H9 (cell line): ENCODE data around the gene ABCF2. TPM values are rescaled to one million over a fixed set of nuclear protein-coding genes. Genes with fewer than 3 reads are reported as not detected.
A peak's percentile ranks its signal among the peaks of the same experiment; 100 is the strongest.

Experiments
- DNase-seq: peaks from one replicate; pipeline ENCODE4 v3.0.0-alpha.2; 2017
- H2AFZ ChIP-seq: one replicate; pipeline ENCODE4 v1.6.1; 2013; ENCODE audit warnings: mild to moderate bottlenecking, low read length, control low read depth, moderate library complexity
- H2AK5ac ChIP-seq: 2 replicates; pipeline ENCODE4 v1.6.1; 2013; ENCODE audit warnings: low read length, control low read depth, mixed read lengths; ENCODE audit not compliant: insufficient read length
- H2BK120ac ChIP-seq: one replicate; pipeline ENCODE4 v1.6.1; 2013; ENCODE audit warnings: low read depth, mild to moderate bottlenecking, low read length, control low read depth, inconsistent platforms; ENCODE audit not compliant: poor library complexity, severe bottlenecking
- H2BK12ac ChIP-seq: 2 replicates; pipeline ENCODE4 v1.6.1; 2013; ENCODE audit warnings: low read length, control low read depth, mixed read lengths, low read depth; ENCODE audit not compliant: insufficient read length
- H2BK15ac ChIP-seq: 2 replicates; pipeline ENCODE4 v1.6.1; 2013; ENCODE audit warnings: low read depth, low read length, control low read depth
- H2BK20ac ChIP-seq: one replicate; pipeline ENCODE4 v1.6.1; 2013; ENCODE audit warnings: low read depth, mild to moderate bottlenecking, low read length, control low read depth, inconsistent platforms; ENCODE audit not compliant: poor library complexity, severe bottlenecking
- H2BK5ac ChIP-seq: 2 replicates; pipeline ENCODE4 v1.6.1; 2013; ENCODE audit warnings: low read length, control low read depth, mixed read lengths; ENCODE audit not compliant: insufficient read length
- H3K14ac ChIP-seq: 2 replicates; pipeline ENCODE4 v1.6.1; 2013; ENCODE audit warnings: low read length, control low read depth; ENCODE audit not compliant: insufficient read depth
- H3K18ac ChIP-seq: 2 replicates; pipeline ENCODE4 v1.6.1; 2013; ENCODE audit warnings: low read depth, mild to moderate bottlenecking, mixed read lengths, low read length, control low read depth; ENCODE audit not compliant: insufficient read length
- H3K23ac ChIP-seq: 2 replicates; pipeline ENCODE4 v1.6.1; 2013; ENCODE audit warnings: low read length, control low read depth, mixed read lengths, low read depth; ENCODE audit not compliant: insufficient read length
- H3K23me2 ChIP-seq: 2 replicates; pipeline ENCODE4 v1.6.1; 2013; ENCODE audit warnings: low read depth, mild to moderate bottlenecking, mixed read lengths, low read length, control low read depth; ENCODE audit not compliant: insufficient read length, poor library complexity, severe bottlenecking
- H3K27ac ChIP-seq: 2 replicates; pipeline ENCODE4 v1.5.1; 2013; ENCODE audit warnings: low read length, control low read depth, mixed read lengths, low read depth; ENCODE audit not compliant: insufficient read length
- H3K27me3 ChIP-seq: 2 replicates; pipeline ENCODE4 v1.6.1; 2013; ENCODE audit warnings: low read length, control low read depth, inconsistent platforms; ENCODE audit not compliant: insufficient read depth
- H3K4ac ChIP-seq: 2 replicates; pipeline ENCODE4 v1.6.1; 2013; ENCODE audit warnings: low read depth, mild to moderate bottlenecking, control low read depth, inconsistent platforms, low read length, moderate library complexity
- H3K4me1 ChIP-seq: 2 replicates; pipeline ENCODE4 v1.6.1; 2013; ENCODE audit warnings: low read length, control low read depth, inconsistent platforms; ENCODE audit not compliant: insufficient read depth
- H3K4me2 ChIP-seq: 2 replicates; pipeline ENCODE4 v1.6.1; 2013; ENCODE audit warnings: low read length, control low read depth, mixed read lengths; ENCODE audit not compliant: insufficient read length, insufficient read depth
- H3K56ac ChIP-seq: 2 replicates; pipeline ENCODE4 v1.6.1; 2013; ENCODE audit warnings: low read depth, mild to moderate bottlenecking, mixed read lengths, low read length, control low read depth; ENCODE audit not compliant: insufficient read length
- H3K79me1 ChIP-seq: 2 replicates; pipeline ENCODE4 v1.6.1; 2013; ENCODE audit warnings: low read depth, mild to moderate bottlenecking, moderate library complexity, low read length, control low read depth, inconsistent platforms; ENCODE audit not compliant: insufficient read depth, poor library complexity, severe bottlenecking
- H3K79me2 ChIP-seq: 2 replicates; pipeline ENCODE4 v1.6.1; 2013; ENCODE audit warnings: low read length, control low read depth, inconsistent platforms; ENCODE audit not compliant: insufficient read depth
- H3K9ac ChIP-seq: 2 replicates; pipeline ENCODE4 v1.6.1; 2013; ENCODE audit warnings: low read length, control low read depth, mixed read lengths; ENCODE audit not compliant: insufficient read length; ENCODE audit errors: extremely low read depth
- H3K9me3 ChIP-seq: one replicate; pipeline ENCODE4 v1.6.1; 2013; ENCODE audit warnings: low read depth, low read length, inconsistent platforms; ENCODE audit not compliant: control insufficient read depth
- H3T11ph ChIP-seq: one replicate; pipeline ENCODE4 v1.6.1; 2013; ENCODE audit warnings: mild to moderate bottlenecking, low read length, control low read depth, inconsistent platforms
- H4K20me1 ChIP-seq: one replicate; pipeline ENCODE4 v1.6.1; 2013; ENCODE audit not compliant: control insufficient read depth, insufficient read length, insufficient read depth
- H4K5ac ChIP-seq: 2 replicates; pipeline ENCODE4 v1.6.1; 2013; ENCODE audit warnings: low read depth, mild to moderate bottlenecking, mixed read lengths, low read length, control low read depth; ENCODE audit not compliant: insufficient read length
- H4K8ac ChIP-seq: replicated peaks from 2 replicates; pipeline ENCODE4 v1.6.1; 2013; ENCODE audit warnings: low read length, control low read depth, mixed read lengths, low read depth; ENCODE audit not compliant: insufficient read length
- H4K91ac ChIP-seq: 2 replicates; pipeline ENCODE4 v1.6.1; 2013; ENCODE audit warnings: low read depth, mild to moderate bottlenecking, moderate library complexity, mixed read lengths, low read length, control low read depth; ENCODE audit not compliant: insufficient read length
- H3K27ac Mint-ChIP-seq, 3 experiments: 2 replicates in 2 of 3; 3 replicates in 1 of 3; pipeline ENCODE4 v1.8.0; 2020 to 2021; ENCODE audit warnings: mixed read lengths in 3 of 3, mild to moderate bottlenecking in 1 of 3, moderate library complexity in 1 of 3
- H3K27me3 Mint-ChIP-seq: 2 replicates; pipeline ENCODE4 v1.8.0; 2021; ENCODE audit warnings: low read depth, mild to moderate bottlenecking, moderate library complexity, mixed read lengths
- H3K36me3 Mint-ChIP-seq, 3 experiments: 2 replicates in 2 of 3; 3 replicates in 1 of 3; pipeline ENCODE4 v1.8.0; 2020 to 2021; ENCODE audit warnings: low read depth in 3 of 3, mixed read lengths in 3 of 3; ENCODE audit not compliant: insufficient read depth in 1 of 3
- H3K4me1 Mint-ChIP-seq, 2 experiments: 2 replicates each; pipeline ENCODE4 v1.8.0; 2020; ENCODE audit warnings: mixed read lengths in 2 of 2
- H3K4me3 Mint-ChIP-seq, 2 experiments: 2 replicates in 1 of 2; 3 replicates in 1 of 2; pipeline ENCODE4 v1.8.0; 2020 to 2021; ENCODE audit warnings: mild to moderate bottlenecking in 2 of 2, mixed read lengths in 2 of 2, moderate library complexity in 1 of 2
- H3K9me3 Mint-ChIP-seq, 2 experiments: 2 replicates in 1 of 2; 3 replicates in 1 of 2; pipeline ENCODE4 v1.8.0; 2020; ENCODE audit warnings: mild to moderate bottlenecking in 2 of 2, mixed read lengths in 2 of 2, moderate library complexity in 1 of 2
- WGBS: extraction: QIAGEN DNeasy Blood & Tissue Kit; methylation state at CpG from one replicate; pipeline ENCODE4 v1.1.7; 2013; ENCODE audit warnings: missing lambda C conversion rate, low lambda C conversion rate, mixed read lengths; ENCODE audit not compliant: insufficient read length; ENCODE audit errors: extremely low coverage; 5-methylcytosine and 5-hydroxymethylcytosine counted together
- total RNA-seq: library from RNA; stranded (reverse); gene quantifications from 2 replicates; pipeline ENCODE4 v1.2.1, GENCODE V29; 2021
- TF ChIP-seq, protein P1 (sequence below): fragments of 200-600 bp; sonication (generic); conservative IDR thresholded peaks from 3 replicates; pipeline ENCODE4 v1.8.0; 2021; ENCODE audit warnings: antibody characterized with exemption, mild to moderate bottlenecking

Gene ABCF2
- total RNA-seq, 1 experiment from 2014 or later: 70.1 TPM

DNA sequence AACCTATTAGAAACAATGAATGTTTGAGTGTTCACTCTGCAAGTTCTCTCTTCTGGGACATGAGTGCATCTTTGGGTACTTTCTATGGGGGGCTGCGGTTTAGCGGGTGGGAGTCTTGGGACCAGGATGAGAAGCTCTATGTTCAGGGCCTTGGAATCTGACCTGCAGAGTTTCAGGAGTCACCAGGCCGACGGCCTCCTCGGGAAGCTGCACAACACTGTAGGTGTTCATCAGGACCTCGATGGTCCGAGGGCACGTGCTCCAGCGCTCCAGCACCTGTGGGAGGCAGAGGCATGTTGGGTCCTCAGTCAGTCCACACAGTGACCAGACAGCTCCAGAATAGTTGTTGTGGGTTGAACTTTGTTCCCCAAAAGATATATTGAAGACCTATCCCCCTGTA, 50.6 kb downstream of the ABCF2 start:
- TF ChIP-seq, protein P1, sequence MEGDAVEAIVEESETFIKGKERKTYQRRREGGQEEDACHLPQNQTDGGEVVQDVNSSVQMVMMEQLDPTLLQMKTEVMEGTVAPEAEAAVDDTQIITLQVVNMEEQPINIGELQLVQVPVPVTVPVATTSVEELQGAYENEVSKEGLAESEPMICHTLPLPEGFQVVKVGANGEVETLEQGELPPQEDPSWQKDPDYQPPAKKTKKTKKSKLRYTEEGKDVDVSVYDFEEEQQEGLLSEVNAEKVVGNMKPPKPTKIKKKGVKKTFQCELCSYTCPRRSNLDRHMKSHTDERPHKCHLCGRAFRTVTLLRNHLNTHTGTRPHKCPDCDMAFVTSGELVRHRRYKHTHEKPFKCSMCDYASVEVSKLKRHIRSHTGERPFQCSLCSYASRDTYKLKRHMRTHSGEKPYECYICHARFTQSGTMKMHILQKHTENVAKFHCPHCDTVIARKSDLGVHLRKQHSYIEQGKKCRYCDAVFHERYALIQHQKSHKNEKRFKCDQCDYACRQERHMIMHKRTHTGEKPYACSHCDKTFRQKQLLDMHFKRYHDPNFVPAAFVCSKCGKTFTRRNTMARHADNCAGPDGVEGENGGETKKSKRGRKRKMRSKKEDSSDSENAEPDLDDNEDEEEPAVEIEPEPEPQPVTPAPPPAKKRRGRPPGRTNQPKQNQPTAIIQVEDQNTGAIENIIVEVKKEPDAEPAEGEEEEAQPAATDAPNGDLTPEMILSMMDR: no peak
- no peak overlapping the region for H3K9ac ChIP-seq
- no peak overlapping the region for H2AFZ ChIP-seq
- H3K4me1 ChIP-seq: no peaks in the 10 kb centered on the region
- no peaks in the 10 kb centered on the region for H3K79me1 ChIP-seq
- no peak overlapping the region for H3K23ac ChIP-seq
- H4K20me1 ChIP-seq: no peaks in the 10 kb centered on the region
- H3T11ph ChIP-seq: no peak overlapping the region
- H3K79me2 ChIP-seq: no peaks in the 10 kb centered on the region
- no peak overlapping the region for H3K18ac ChIP-seq
- no peak overlapping the region for H3K27ac ChIP-seq
- no peak overlapping the region for H4K91ac ChIP-seq
- H2BK120ac ChIP-seq: no peak overlapping the region
- H2BK15ac ChIP-seq: no peak overlapping the region
- no peak overlapping the region for H2AK5ac ChIP-seq
- no peak overlapping the region for H3K56ac ChIP-seq
- H3K14ac ChIP-seq: no peak overlapping the region
- H2BK20ac ChIP-seq: no peak overlapping the region
- no peaks in the 10 kb centered on the region for H3K23me2 ChIP-seq
- H4K8ac ChIP-seq: no peak overlapping the region
- WGBS: no CpG with 5 or more reads among the region's 9 CpGs
- H3K27me3 ChIP-seq: peaks cover 4% of the 10 kb centered on the region; the same call in 1 of the 2 replicates
- H3K36me3 Mint-ChIP-seq: peaks cover 0 to 3% (median 0%) of the 10 kb centered on the region in 3 experiments; a peak in 2 of 7 replicates
- no peak overlapping the region; a peak in 1 of 7 replicates for H3K27ac Mint-ChIP-seq
- H3K27me3 Mint-ChIP-seq: peaks cover 82% of the 10 kb centered on the region
- peaks cover 19 to 28% of the 10 kb centered on the region in 2 experiments for H3K9me3 Mint-ChIP-seq
- H3K9me3 ChIP-seq: no peaks in the 10 kb centered on the region
- no peak overlapping the region for H3K4ac ChIP-seq
- H3K4me1 Mint-ChIP-seq: peaks cover 3 to 12% of the 10 kb centered on the region in 2 experiments; a peak in 3 of 4 replicates
- peak; percentile 10 for DNase-seq
- no peak overlapping the region for H4K5ac ChIP-seq
- H2BK5ac ChIP-seq: no peak overlapping the region
- no peak overlapping the region for H2BK12ac ChIP-seq
- peak overlapping the region in 1 of 2 experiments; percentile 36; a peak in 1 of 5 replicates for H3K4me3 Mint-ChIP-seq
- no peak overlapping the region for H3K4me2 ChIP-seq
